Activated naive CD4-positive, alpha-beta T cell treated with anti-CD3 and anti-CD28 coated beads, Interleukin-2, amount 50 U/mL, for 24 hours (primary cell): Measurements from ENCODE around the gene USP53.

Experiments
- H3K27ac Mint-ChIP-seq: one replicate; pipeline ENCODE4 v1.8.0; 2021; ENCODE audit warnings: mild to moderate bottlenecking, mixed read lengths
- H3K27me3 Mint-ChIP-seq: one replicate; pipeline ENCODE4 v1.8.0; 2021; ENCODE audit warnings: mixed read lengths
- H3K36me3 Mint-ChIP-seq: one replicate; pipeline ENCODE4 v1.8.0; 2021; ENCODE audit warnings: mixed read lengths
- H3K4me1 Mint-ChIP-seq: one replicate; pipeline ENCODE4 v1.8.0; 2021; ENCODE audit warnings: mixed read lengths
- H3K4me3 Mint-ChIP-seq: one replicate; pipeline ENCODE4 v1.8.0; 2021; ENCODE audit warnings: mild to moderate bottlenecking, mixed read lengths
- H3K9me3 Mint-ChIP-seq: one replicate; pipeline ENCODE4 v1.8.0; 2021; ENCODE audit warnings: mixed read lengths

The USP53 gene

GRCh38 chr4:119209586-119209985 is 2.9 kb upstream of the USP53 start:
- peak overlapping the region; percentile 98 for H3K27ac Mint-ChIP-seq
- H3K4me3 Mint-ChIP-seq = peak overlapping the region; percentile 70
- peaks cover 69% of the 10 kb centered on the region for H3K4me1 Mint-ChIP-seq
- peaks cover 3% of the 10 kb centered on the region for H3K36me3 Mint-ChIP-seq
- peaks cover 7% of the 10 kb centered on the region for H3K9me3 Mint-ChIP-seq
- H3K27me3 Mint-ChIP-seq = no peaks in the 10 kb centered on the region

- Mint-ChIP-seq H3K27me3 (no peaks in the 10 kb centered on the region), H3K36me3 (peaks cover 3% of the 10 kb centered on the region), H3K4me3 (peak overlapping the region; percentile 98), H3K9me3 (peaks cover 7% of the 10 kb centered on the region), H3K27ac (peak overlapping the region; percentile 99), H3K4me1 (peaks cover 73% of the 10 kb centered on the region)
Measured at GRCh38 chr4:119210775-119211174, 1.7 kb upstream of the USP53 start.

GRCh38 chr4:119211867-119212233 is 663 bp upstream of the USP53 start:
- H3K36me3 Mint-ChIP-seq = peaks cover 3% of the 10 kb centered on the region
- H3K27ac Mint-ChIP-seq = peak overlapping the region; percentile 99
- H3K4me3 Mint-ChIP-seq = peak overlapping the region; percentile 98
- no peaks in the 10 kb centered on the region for H3K27me3 Mint-ChIP-seq
- peaks cover 7% of the 10 kb centered on the region for H3K9me3 Mint-ChIP-seq
- peaks cover 68% of the 10 kb centered on the region for H3K4me1 Mint-ChIP-seq

- Mint-ChIP-seq H3K4me1 (peaks cover 65% of the 10 kb centered on the region), H3K9me3 (peaks cover 7% of the 10 kb centered on the region), H3K27me3 (no peaks in the 10 kb centered on the region), H3K4me3 (peak overlapping the region; percentile 98), H3K36me3 (peaks cover 11% of the 10 kb centered on the region), H3K27ac (peak overlapping the region; percentile 99)
Measured at GRCh38 chr4:119212964-119213606, 572 bp downstream of the USP53 start.

- Mint-ChIP-seq H3K27me3 (no peaks in the 10 kb centered on the region), H3K4me1 (peaks cover 30% of the 10 kb centered on the region), H3K36me3 (peaks cover 22% of the 10 kb centered on the region), H3K27ac (no peak overlapping the region), H3K9me3 (no peaks in the 10 kb centered on the region), H3K4me3 (no peak overlapping the region)
Measured at GRCh38 chr4:119218093-119218492, 5.6 kb downstream of the USP53 start.

GRCh38 chr4:119221412-119221811 is 8.9 kb downstream of the USP53 start:
- Mint-ChIP-seq H3K36me3 (peaks cover 35% of the 10 kb centered on the region), H3K27ac (no peak overlapping the region), H3K4me3 (no peak overlapping the region), H3K27me3 (no peaks in the 10 kb centered on the region), H3K4me1 (peaks cover 19% of the 10 kb centered on the region), H3K9me3 (peaks cover 5% of the 10 kb centered on the region)

GRCh38 chr4:119227690-119228089 is 15.2 kb downstream of the USP53 start:
- H3K27ac Mint-ChIP-seq = no peak overlapping the region
- no peak overlapping the region for H3K4me3 Mint-ChIP-seq
- no peaks in the 10 kb centered on the region for H3K27me3 Mint-ChIP-seq
- peaks cover 5% of the 10 kb centered on the region for H3K9me3 Mint-ChIP-seq
- H3K4me1 Mint-ChIP-seq = peaks cover 33% of the 10 kb centered on the region
- peaks cover 22% of the 10 kb centered on the region for H3K36me3 Mint-ChIP-seq

- Mint-ChIP-seq H3K4me3 (no peak overlapping the region), H3K36me3 (peaks cover 18% of the 10 kb centered on the region), H3K9me3 (peaks cover 5% of the 10 kb centered on the region), H3K27me3 (no peaks in the 10 kb centered on the region), H3K4me1 (peaks cover 40% of the 10 kb centered on the region), H3K27ac (no peak overlapping the region)
Measured at GRCh38 chr4:119228406-119228805, 15.9 kb downstream of the USP53 start.

- Mint-ChIP-seq H3K27me3 (no peaks in the 10 kb centered on the region), H3K36me3 (peaks cover 8% of the 10 kb centered on the region), H3K27ac (no peak overlapping the region), H3K4me1 (peaks cover 42% of the 10 kb centered on the region), H3K9me3 (no peaks in the 10 kb centered on the region), H3K4me3 (no peak overlapping the region)
Measured at GRCh38 chr4:119229908-119230687, 17.6 kb downstream of the USP53 start.

- Mint-ChIP-seq H3K36me3 (peaks cover 12% of the 10 kb centered on the region), H3K4me3 (no peak overlapping the region), H3K9me3 (no peaks in the 10 kb centered on the region), H3K27ac (no peak overlapping the region), H3K27me3 (no peaks in the 10 kb centered on the region), H3K4me1 (peaks cover 49% of the 10 kb centered on the region)
Measured at GRCh38 chr4:119231491-119231890, 19.0 kb downstream of the USP53 start.

GRCh38 chr4:119232286-119232685 is 19.8 kb downstream of the USP53 start:
- no peak overlapping the region for H3K4me3 Mint-ChIP-seq
- no peaks in the 10 kb centered on the region for H3K27me3 Mint-ChIP-seq
- peaks cover 16% of the 10 kb centered on the region for H3K36me3 Mint-ChIP-seq
- peaks cover 55% of the 10 kb centered on the region for H3K4me1 Mint-ChIP-seq
- H3K9me3 Mint-ChIP-seq = no peaks in the 10 kb centered on the region
- H3K27ac Mint-ChIP-seq = no peak overlapping the region

GRCh38 chr4:119233191-119233590 is 20.7 kb downstream of the USP53 start:
- Mint-ChIP-seq H3K36me3 (peaks cover 16% of the 10 kb centered on the region), H3K4me3 (no peak overlapping the region), H3K9me3 (no peaks in the 10 kb centered on the region), H3K27me3 (no peaks in the 10 kb centered on the region), H3K27ac (peak overlapping the region; percentile 53), H3K4me1 (peaks cover 62% of the 10 kb centered on the region)

GRCh38 chr4:119233750-119234149 is 21.2 kb downstream of the USP53 start:
- Mint-ChIP-seq H3K4me3 (no peak overlapping the region), H3K27me3 (no peaks in the 10 kb centered on the region), H3K27ac (peak overlapping the region; percentile 53), H3K9me3 (no peaks in the 10 kb centered on the region), H3K4me1 (peaks cover 62% of the 10 kb centered on the region), H3K36me3 (peaks cover 16% of the 10 kb centered on the region)

- Mint-ChIP-seq H3K27ac (no peak overlapping the region), H3K27me3 (no peaks in the 10 kb centered on the region), H3K4me1 (peaks cover 49% of the 10 kb centered on the region), H3K9me3 (no peaks in the 10 kb centered on the region), H3K36me3 (peaks cover 16% of the 10 kb centered on the region), H3K4me3 (no peak overlapping the region)
Measured at GRCh38 chr4:119237201-119237600, 24.7 kb downstream of the USP53 start.

GRCh38 chr4:119237642-119238041 is 25.1 kb downstream of the USP53 start:
- peak overlapping the region; percentile 71 for H3K27ac Mint-ChIP-seq
- no peaks in the 10 kb centered on the region for H3K9me3 Mint-ChIP-seq
- peaks cover 14% of the 10 kb centered on the region for H3K36me3 Mint-ChIP-seq
- peaks cover 45% of the 10 kb centered on the region for H3K4me1 Mint-ChIP-seq
- no peak overlapping the region for H3K4me3 Mint-ChIP-seq
- no peaks in the 10 kb centered on the region for H3K27me3 Mint-ChIP-seq

GRCh38 chr4:119238068-119238722 is 25.7 kb downstream of the USP53 start:
- Mint-ChIP-seq H3K27ac (peak overlapping the region; percentile 95), H3K27me3 (no peaks in the 10 kb centered on the region), H3K4me1 (peaks cover 39% of the 10 kb centered on the region), H3K9me3 (no peaks in the 10 kb centered on the region), H3K4me3 (no peak overlapping the region), H3K36me3 (peaks cover 14% of the 10 kb centered on the region)
